PC-3 (cell line): ENCODE data around the gene BSG.
"Not testable (repeated sequence)": the region's sequence is repeated elsewhere in the genome, so short reads cannot be mapped to it uniquely, and the experiment has no call there.

Source experiments
- CTCF ChIP-seq: fragments of 300-600 bp; sonication (generic); conservative IDR thresholded peaks from 2 replicates; pipeline ENCODE4 v1.5.1; 2017; ENCODE audit warnings: antibody characterized with exemption, low read depth, mild to moderate bottlenecking, low read length
- EZH2 ChIP-seq: fragments of 300-600 bp; sonication (generic); IDR thresholded peaks from one replicate; pipeline ENCODE4 v1.6.1; 2017; ENCODE audit warnings: antibody characterized with exemption, mild to moderate bottlenecking, low read length; ENCODE audit not compliant: unreplicated experiment

GRCh38 chr19:605061-605971, 32.9 kb downstream of the BSG start:
- TF ChIP-seq EZH2, result not testable (repeated sequence)
- TF ChIP-seq CTCF, result peak; percentile 48; the same call in 1 of the 2 replicates
